Memory B cell (primary cell): Measurements from ENCODE around the gene CCDC27.

ENCODE experiments used
- ATAC-seq: fragments of 150-1000 bp; cut with Tn5 transposase; 2 replicates; pipeline ENCODE4 v1.10.0; 2021; ENCODE audit warnings: low read depth, mild to moderate bottlenecking, moderate library complexity
- DNase-seq, 2 donors: peaks; one replicate each; pipeline ENCODE4 v3.0.0; 2022; ENCODE audit warnings: low spot score in 2 of 2
- H3K27ac Mint-ChIP-seq: one replicate; pipeline ENCODE4 v1.8.0; 2022; ENCODE audit warnings: mild to moderate bottlenecking, moderate library complexity, mixed read lengths
- H3K27me3 Mint-ChIP-seq: one replicate; pipeline ENCODE4 v1.8.0; 2022; ENCODE audit warnings: mixed read lengths
- H3K36me3 Mint-ChIP-seq: one replicate; pipeline ENCODE4 v1.8.0; 2022; ENCODE audit warnings: mild to moderate bottlenecking, mixed read lengths
- H3K4me1 Mint-ChIP-seq: one replicate; pipeline ENCODE4 v1.8.0; 2022; ENCODE audit warnings: mixed read lengths
- H3K4me3 Mint-ChIP-seq: one replicate; pipeline ENCODE4 v1.8.0; 2022; ENCODE audit warnings: mild to moderate bottlenecking, moderate library complexity, mixed read lengths
- H3K9me3 Mint-ChIP-seq: one replicate; pipeline ENCODE4 v1.8.0; 2022; ENCODE audit warnings: mixed read lengths

The CCDC27 gene

GRCh38 chr1:3727042-3727824 lies 25.0 kb upstream of the CCDC27 start:
- ATAC-seq (peak; percentile 56), DNase-seq (no peak)
- no peak overlapping the region for H3K4me3 Mint-ChIP-seq
- peaks cover 18% of the 10 kb centered on the region for H3K27me3 Mint-ChIP-seq
- H3K36me3 Mint-ChIP-seq: peaks cover 2% of the 10 kb centered on the region
- peaks cover 9% of the 10 kb centered on the region for H3K4me1 Mint-ChIP-seq
- H3K9me3 Mint-ChIP-seq: no peaks in the 10 kb centered on the region
- H3K27ac Mint-ChIP-seq: no peak overlapping the region

GRCh38 chr1:3727825-3728776 lies 24.1 kb upstream of the CCDC27 start:
- H3K27me3 Mint-ChIP-seq: peaks cover 18% of the 10 kb centered on the region
- no peak overlapping the region for H3K4me3 Mint-ChIP-seq
- DNase-seq (no peak), ATAC-seq (no peak)
- no peak overlapping the region for H3K27ac Mint-ChIP-seq
- H3K36me3 Mint-ChIP-seq: peaks cover 2% of the 10 kb centered on the region
- H3K4me1 Mint-ChIP-seq: peaks cover 9% of the 10 kb centered on the region
- no peaks in the 10 kb centered on the region for H3K9me3 Mint-ChIP-seq

- H3K27ac Mint-ChIP-seq: no peak overlapping the region
These were observed 22.4 kb upstream of the CCDC27 start for GRCh38 chr1:3729594-3730542.

GRCh38 chr1:3730543-3731247 lies 21.6 kb upstream of the CCDC27 start:
- H3K36me3 Mint-ChIP-seq: no peaks in the 10 kb centered on the region
- peaks cover 14% of the 10 kb centered on the region for H3K27me3 Mint-ChIP-seq
- H3K4me1 Mint-ChIP-seq: peaks cover 3% of the 10 kb centered on the region
- no peak overlapping the region for H3K27ac Mint-ChIP-seq
- no peak overlapping the region for H3K4me3 Mint-ChIP-seq
- no peaks in the 10 kb centered on the region for H3K9me3 Mint-ChIP-seq
- DNase-seq: no peak
- ATAC-seq: no peak

More at GRCh38 chr1:3729594-3730542, 22.4 kb upstream of the CCDC27 start:
- ATAC-seq: no peak
- Mint-ChIP-seq H3K4me3 (no peak overlapping the region), H3K4me1 (peaks cover 7% of the 10 kb centered on the region), H3K9me3 (no peaks in the 10 kb centered on the region), H3K36me3 (peaks cover 2% of the 10 kb centered on the region), H3K27me3 (peaks cover 18% of the 10 kb centered on the region)
- DNase-seq: no peak

- ATAC-seq (no peak), DNase-seq (no peak)
- H3K27ac Mint-ChIP-seq: no peak overlapping the region
- H3K9me3 Mint-ChIP-seq: no peaks in the 10 kb centered on the region
- H3K27me3 Mint-ChIP-seq: peaks cover 5% of the 10 kb centered on the region
- no peaks in the 10 kb centered on the region for H3K4me1 Mint-ChIP-seq
- no peak overlapping the region for H3K4me3 Mint-ChIP-seq
- H3K36me3 Mint-ChIP-seq: peaks cover 2% of the 10 kb centered on the region
These were observed 20.4 kb upstream of the CCDC27 start for GRCh38 chr1:3731583-3732433.

GRCh38 chr1:3732434-3733093 lies 19.7 kb upstream of the CCDC27 start:
- no peak for ATAC-seq
- peaks cover 5% of the 10 kb centered on the region for H3K27me3 Mint-ChIP-seq

GRCh38 chr1:3733094-3733882 lies 19.0 kb upstream of the CCDC27 start:
- Mint-ChIP-seq H3K9me3 (no peaks in the 10 kb centered on the region), H3K27me3 (peaks cover 5% of the 10 kb centered on the region), H3K4me3 (no peak overlapping the region), H3K36me3 (peaks cover 2% of the 10 kb centered on the region), H3K4me1 (no peaks in the 10 kb centered on the region), H3K27ac (no peak overlapping the region)
- ATAC-seq (no peak), DNase-seq (no peak)

More at GRCh38 chr1:3732434-3733093, 19.7 kb upstream of the CCDC27 start:
- Mint-ChIP-seq H3K9me3 (no peaks in the 10 kb centered on the region), H3K36me3 (peaks cover 2% of the 10 kb centered on the region), H3K4me3 (no peak overlapping the region), H3K4me1 (no peaks in the 10 kb centered on the region), H3K27ac (no peak overlapping the region)
- no peak for DNase-seq

- H3K27me3 Mint-ChIP-seq: peaks cover 2% of the 10 kb centered on the region
- H3K4me3 Mint-ChIP-seq: no peak overlapping the region
- H3K36me3 Mint-ChIP-seq: peaks cover 2% of the 10 kb centered on the region
- H3K9me3 Mint-ChIP-seq: no peaks in the 10 kb centered on the region
- DNase-seq (no peak), ATAC-seq (no peak)
- no peaks in the 10 kb centered on the region for H3K4me1 Mint-ChIP-seq
- no peak overlapping the region for H3K27ac Mint-ChIP-seq
These were observed 18.2 kb upstream of the CCDC27 start for GRCh38 chr1:3733883-3734589.

GRCh38 chr1:3734602-3735001 lies 17.6 kb upstream of the CCDC27 start:
- no peak for DNase-seq
- H3K27ac Mint-ChIP-seq: no peak overlapping the region
- H3K4me3 Mint-ChIP-seq: no peak overlapping the region
- H3K4me1 Mint-ChIP-seq: no peaks in the 10 kb centered on the region
- H3K9me3 Mint-ChIP-seq: no peaks in the 10 kb centered on the region
- H3K36me3 Mint-ChIP-seq: peaks cover 2% of the 10 kb centered on the region
- peaks cover 2% of the 10 kb centered on the region for H3K27me3 Mint-ChIP-seq
- no peak for ATAC-seq

- no peak for DNase-seq
- Mint-ChIP-seq H3K27me3 (peaks cover 2% of the 10 kb centered on the region), H3K9me3 (no peaks in the 10 kb centered on the region), H3K4me3 (no peak overlapping the region), H3K27ac (no peak overlapping the region), H3K4me1 (no peaks in the 10 kb centered on the region), H3K36me3 (peaks cover 2% of the 10 kb centered on the region)
- peak; percentile 38 for ATAC-seq
These were observed 17.1 kb upstream of the CCDC27 start for GRCh38 chr1:3735027-3735681.

- no peaks in the 10 kb centered on the region for H3K9me3 Mint-ChIP-seq
- no peak overlapping the region for H3K27ac Mint-ChIP-seq
- no peak overlapping the region for H3K4me3 Mint-ChIP-seq
- DNase-seq: no peak
- H3K4me1 Mint-ChIP-seq: no peaks in the 10 kb centered on the region
- no peak for ATAC-seq
- H3K27me3 Mint-ChIP-seq: peaks cover 2% of the 10 kb centered on the region
- H3K36me3 Mint-ChIP-seq: peaks cover 2% of the 10 kb centered on the region
These were observed 16.6 kb upstream of the CCDC27 start for GRCh38 chr1:3735688-3736087.
